Activated T-cell treated with anti-CD3 and anti-CD28 coated beads, Interleukin-2, amount 50 U/mL, for 1 hour (primary cell): ENCODE measurements around the gene KRTAP4-12.
"Not testable (repeated sequence)": the region's sequence is repeated elsewhere in the genome, so short reads cannot be mapped to it uniquely, and the experiment has no call there.

ENCODE experiments used
- DNase-seq: peaks from one replicate; pipeline ENCODE4 v3.0.0-alpha.2; 2020

The KRTAP4-12 gene

GRCh38 chr17:41084100-41084856, 39.7 kb downstream of the KRTAP4-12 start, which contains the start of gene KRTAP4-7:
KRTAP4-7 (plus strand) TSS chr17:41084150; CDS start chr17:41084207, 57 bp downstream.
- DNase-seq: not testable (repeated sequence)

GRCh38 chr17:41083427-41083826, 40.6 kb downstream of the KRTAP4-12 start:
- DNase-seq: not testable (repeated sequence)

GRCh38 chr17:41082626-41083025, 41.4 kb downstream of the KRTAP4-12 start:
- DNase-seq: no peak

GRCh38 chr17:41076788-41077187, 47.2 kb downstream of the KRTAP4-12 start:
- no peak for DNase-seq

GRCh38 chr17:41073676-41074075, 50.3 kb downstream of the KRTAP4-12 start:
- DNase-seq: no peak
